H1 (cell line): ENCODE measurements around the gene EN1. TPM values are rescaled to one million over a fixed set of nuclear protein-coding genes. Genes with fewer than 3 reads are reported as not detected.

ENCODE experiments used
- ASH2L ChIP-seq: fragments of 200-600, 300-600 bp; sonication (generic); IDR thresholded peaks from one replicate; pipeline ENCODE4 v1.7.1; 2017; ENCODE audit warnings: low read length
- CEBPB ChIP-seq: IDR thresholded peaks from 2 replicates; pipeline ENCODE4 v1.6.1; 2012; ENCODE audit warnings: low read depth, low read length
- CHD7 ChIP-seq: fragments of 300-600 bp; sonication (generic); IDR thresholded peaks from 2 replicates; pipeline ENCODE4 v1.7.1; 2012; ENCODE audit warnings: low read length, moderate library complexity, mild to moderate bottlenecking, inconsistent platforms; ENCODE audit not compliant: insufficient replicate concordance
- E2F6 ChIP-seq: IDR thresholded peaks from 2 replicates; pipeline ENCODE4 v1.6.1; 2012; ENCODE audit warnings: inconsistent platforms
- FOSL1 ChIP-seq: IDR thresholded peaks from 2 replicates; pipeline ENCODE4 v1.6.1; 2011; ENCODE audit warnings: mild to moderate bottlenecking, low read depth, low read length, moderate library complexity; ENCODE audit not compliant: insufficient read depth
- GTF2F1 ChIP-seq: IDR thresholded peaks from 2 replicates; pipeline ENCODE4 v1.6.1; 2012; ENCODE audit warnings: low read depth, low read length, improper control_type of control experiment, borderline replicate concordance
- KDM4A ChIP-seq: IDR thresholded peaks from one replicate; pipeline ENCODE4 v1.7.1; 2012; ENCODE audit warnings: low read depth, mild to moderate bottlenecking, moderate library complexity, low read length, inconsistent platforms; ENCODE audit not compliant: severe bottlenecking
- MAX ChIP-seq: IDR thresholded peaks from 2 replicates; pipeline ENCODE4 v1.6.1; 2012; ENCODE audit warnings: inconsistent platforms
- RNF2 ChIP-seq: fragments of 200-900, 300-1000 bp; sonication (generic); IDR thresholded peaks from 2 replicates; pipeline ENCODE4 v1.7.1; 2016; ENCODE audit warnings: borderline replicate concordance, low read depth, mild to moderate bottlenecking, antibody characterized with exemption, low read length; ENCODE audit not compliant: poor library complexity, severe bottlenecking; ENCODE audit errors: missing control alignments
- SP1 ChIP-seq: IDR thresholded peaks from 2 replicates; pipeline ENCODE4 v1.6.1; 2011; ENCODE audit warnings: low read depth, low read length
- YY1 ChIP-seq: IDR thresholded peaks from 2 replicates; pipeline ENCODE4 v1.6.1; 2011; ENCODE audit warnings: low read depth, mild to moderate bottlenecking, low read length
- polyA plus RNA-seq, 7 experiments: library from polyadenylated mRNA; depleted of rRNA in 3 of 7; stranded (reverse) in 5 of 7; unstranded in 2 of 7; fragments of >200 nt in 5 of 7; fragments of 200-250 nt in 2 of 7; gene quantifications; 1 replicate in 5 of 7; 2 replicates in 1 of 7; 4 replicates in 1 of 7; pipeline versions ENCODE4 v1.2.1 to v1.2.3, GENCODE V29; 2011 to 2013; ENCODE audit warnings: missing spikeins in 2 of 7, mixed read lengths in 2 of 7
- total RNA-seq: library from RNA; stranded (reverse); fragmentation: NEBNext Ultra II Directional; extraction: Animal tissue kit (Norgen Biotek cat#: 25700); gene quantifications from 2 replicates; pipeline ENCODE4 v1.2.1, GENCODE V29; 2021

EN1 gene
- total and polyA plus RNA-seq, 2 of the 8 experiments (the other 6 are each of a cell fraction or from before 2014, with no cell fraction given) = not detected

GRCh38 chr2:118808429-118808809 is 39.0 kb downstream of the EN1 start (continued):
- TF ChIP-seq CHD7 (no peak), SP1 (no peak), E2F6 (peak; percentile 62; the same call in 1 of the 2 replicates), YY1 (no peak), GTF2F1 (no peak), FOSL1 (no peak), CEBPB (no peak), KDM4A (peak; percentile 31), ASH2L (peak; percentile 11), RNF2 (no peak), MAX (peak; percentile 36; the same call in 1 of the 2 replicates)
